Endometrium (tissue), 2 donors: ENCODE results near the gene ITCH.
"Not testable (repeated sequence)": the region's sequence is repeated elsewhere in the genome, so short reads cannot be mapped to it uniquely, and the experiment has no call there.

ENCODE experiments used
- FAIRE-seq: peaks from 2 replicates; lab custom pipeline; 2012; peaks lifted over from hg19 to GRCh38; lab: Jason Lieb, UNC
- donor health status: control.
- donor health status: control.

ITCH gene

DNA sequence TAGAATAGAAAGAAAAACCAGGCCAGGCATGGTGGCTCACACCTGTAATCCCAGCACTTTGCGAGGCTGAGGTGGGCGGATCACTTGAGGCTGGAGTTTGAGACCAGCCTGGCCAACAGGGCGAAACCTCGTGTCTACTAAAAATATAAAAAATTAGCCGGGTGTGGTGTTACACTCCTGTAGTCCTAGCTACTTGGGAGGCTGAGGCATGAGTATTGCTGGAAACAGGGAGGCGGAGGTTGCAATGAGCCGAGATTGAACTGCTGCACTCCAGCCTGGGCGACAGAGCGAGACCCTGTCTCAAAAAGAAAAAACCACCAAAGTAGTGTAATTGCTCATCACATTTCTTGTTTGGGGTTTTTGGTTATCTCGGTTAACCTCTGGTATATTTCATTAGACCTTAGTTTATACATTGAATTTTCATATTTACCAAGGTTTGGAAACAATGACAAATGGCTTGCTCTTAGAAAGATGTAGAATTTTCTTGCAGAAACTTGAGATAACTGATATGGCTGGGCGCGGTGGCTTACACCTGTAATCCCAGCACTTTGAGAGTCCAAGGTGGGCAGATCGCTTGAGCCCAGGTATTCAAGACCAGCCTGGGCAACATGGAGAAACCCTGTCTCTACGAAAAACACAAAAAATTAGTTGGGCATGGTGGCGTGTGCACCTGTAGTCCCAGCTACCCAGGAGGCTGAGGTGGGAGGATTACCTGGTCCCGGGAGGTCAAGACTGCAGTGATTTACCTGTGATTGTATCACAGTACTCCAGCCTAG, 14.2 kb downstream of the ITCH start:
- FAIRE-seq, result no peak

DNA sequence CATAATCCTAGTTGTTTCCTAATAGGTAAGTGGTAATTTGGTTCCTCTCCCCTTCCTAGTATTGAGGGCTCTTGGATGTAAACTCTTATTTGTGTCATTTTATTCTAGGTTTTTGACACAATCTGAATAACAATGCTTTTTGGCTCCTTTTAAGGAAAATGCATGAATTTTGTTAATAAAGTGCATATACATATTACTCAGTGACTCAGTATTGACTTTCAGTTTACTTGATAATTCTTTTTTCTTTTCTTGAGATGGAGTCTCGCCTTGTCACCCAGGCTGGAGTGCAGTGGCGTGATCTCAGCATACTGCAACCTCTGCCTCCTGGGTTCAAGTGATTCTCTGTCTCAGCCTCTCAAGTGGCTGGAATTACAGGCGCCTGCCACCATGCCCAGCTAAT, 19.1 kb downstream of the ITCH start:
- no peak for FAIRE-seq

DNA sequence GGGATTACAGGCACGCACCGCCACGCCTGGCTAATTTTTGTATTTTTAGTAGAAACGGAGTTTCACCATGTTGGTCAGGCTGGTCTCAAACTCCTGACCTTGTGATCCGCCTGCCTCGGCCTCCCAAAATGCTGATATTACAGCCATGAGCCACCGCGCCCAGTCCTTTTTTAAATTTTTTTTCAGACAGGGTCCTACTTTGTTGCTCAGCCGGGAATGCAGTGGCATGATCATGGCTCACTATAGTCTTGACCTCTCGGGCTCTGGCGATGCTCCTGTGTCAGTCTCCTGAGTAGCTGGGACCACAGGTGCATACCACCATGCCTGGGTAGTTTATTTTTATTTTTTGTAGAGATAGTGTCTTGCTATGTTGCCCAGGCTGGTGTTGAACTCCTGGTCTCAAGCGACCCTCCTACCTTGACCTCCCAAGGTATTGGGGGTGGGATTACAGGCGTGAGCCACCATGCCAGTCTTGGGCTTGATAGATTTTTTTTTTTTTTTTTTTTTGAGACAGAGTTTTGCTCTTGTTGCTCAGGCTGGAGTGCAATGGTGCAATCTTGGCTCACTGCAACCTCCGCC, 19.9 kb downstream of the ITCH start:
- not testable (repeated sequence) for FAIRE-seq

DNA sequence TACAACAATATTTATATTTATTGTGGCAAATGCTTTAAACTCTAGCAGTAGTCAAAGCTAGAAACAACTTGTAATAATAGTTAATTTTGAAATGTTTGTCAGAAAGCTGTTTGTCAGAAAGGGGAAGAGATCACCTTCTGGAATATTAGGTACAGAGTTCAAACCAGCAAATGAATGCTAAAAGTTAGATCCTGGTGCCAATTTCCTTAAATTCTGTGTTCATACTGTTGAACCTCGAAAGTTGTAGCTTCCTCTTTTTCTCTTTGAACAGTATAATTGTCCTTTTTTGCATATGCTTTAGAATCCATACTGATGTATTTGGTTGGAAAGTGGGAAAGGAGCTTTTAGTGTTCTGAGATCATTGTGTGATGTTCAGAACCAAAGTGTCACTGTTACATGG, 22.4 kb downstream of the ITCH start:
- no peak for FAIRE-seq

DNA sequence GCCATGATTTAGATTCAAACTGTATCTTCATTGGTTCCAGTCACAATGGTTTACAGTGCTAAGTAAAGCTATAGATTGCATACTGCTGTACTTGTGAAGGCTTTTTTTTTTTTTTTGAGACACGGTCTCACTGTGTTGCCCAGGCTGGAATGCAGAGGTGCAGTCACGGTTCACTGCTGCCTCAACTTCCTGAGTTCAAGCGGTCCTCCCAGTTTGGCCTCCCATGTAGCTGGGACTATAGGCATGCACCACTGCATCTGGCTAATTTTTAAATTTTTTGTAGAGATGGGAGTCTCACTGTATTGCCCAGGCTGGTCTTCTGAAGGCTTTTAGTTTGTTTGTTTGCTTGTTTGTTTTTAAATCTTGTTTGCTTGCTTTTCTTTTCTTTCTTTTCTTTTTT, 24.9 kb downstream of the ITCH start:
- no peak for FAIRE-seq

DNA sequence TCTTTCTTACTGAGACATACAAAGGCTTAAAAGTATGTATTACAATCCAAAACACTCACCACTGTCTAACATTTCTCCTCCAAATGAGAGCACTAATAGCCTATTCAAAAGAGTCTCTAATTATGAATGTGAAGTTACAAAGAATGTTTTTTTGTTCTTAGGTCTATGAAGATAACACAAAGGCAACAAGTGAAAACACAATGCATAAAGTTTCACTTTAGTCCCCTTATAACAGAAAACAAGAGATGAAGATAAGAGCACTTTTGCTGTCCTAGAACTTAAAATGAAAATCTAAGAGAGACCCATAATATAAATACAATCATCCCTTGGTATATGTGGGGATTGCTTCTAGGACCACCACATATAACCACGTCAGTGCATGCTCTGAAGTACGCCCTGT, 25.6 kb downstream of the ITCH start:
- FAIRE-seq, result no peak

DNA sequence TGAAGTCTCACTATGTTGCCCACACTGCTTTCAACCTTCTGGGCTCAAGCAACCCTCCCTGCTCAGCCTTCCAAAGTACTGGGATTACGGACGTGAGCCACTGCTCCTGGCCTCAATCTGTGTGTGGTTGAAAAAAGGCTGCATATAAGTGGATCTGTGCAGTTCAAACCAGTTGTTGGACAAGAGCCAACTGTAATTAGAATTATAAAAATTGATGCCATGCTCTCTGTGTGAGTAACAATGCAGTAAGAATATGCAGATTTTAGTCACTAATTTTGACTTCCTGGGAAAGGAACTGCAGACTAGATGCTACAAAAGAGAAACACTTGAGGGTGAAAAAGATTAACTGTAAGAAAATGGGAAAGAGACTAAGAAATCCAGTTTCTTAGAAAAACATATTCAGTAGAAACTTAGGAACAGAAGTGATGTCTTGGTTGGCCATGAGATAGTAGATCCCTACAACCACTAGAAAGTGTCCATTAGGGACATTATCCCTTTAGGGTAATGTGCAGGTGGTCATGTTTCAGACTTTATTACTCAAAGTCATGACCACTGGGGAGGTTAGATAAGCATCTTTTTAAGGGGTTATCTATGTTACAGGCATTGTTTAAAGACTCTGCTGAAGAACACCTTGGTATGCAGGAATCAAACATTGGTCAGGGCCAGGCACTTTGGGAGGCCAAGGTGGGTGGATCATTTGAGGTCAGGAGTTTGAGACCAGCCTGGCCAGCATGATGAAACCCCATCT, 26.3 kb downstream of the ITCH start:
- no peak for FAIRE-seq

DNA sequence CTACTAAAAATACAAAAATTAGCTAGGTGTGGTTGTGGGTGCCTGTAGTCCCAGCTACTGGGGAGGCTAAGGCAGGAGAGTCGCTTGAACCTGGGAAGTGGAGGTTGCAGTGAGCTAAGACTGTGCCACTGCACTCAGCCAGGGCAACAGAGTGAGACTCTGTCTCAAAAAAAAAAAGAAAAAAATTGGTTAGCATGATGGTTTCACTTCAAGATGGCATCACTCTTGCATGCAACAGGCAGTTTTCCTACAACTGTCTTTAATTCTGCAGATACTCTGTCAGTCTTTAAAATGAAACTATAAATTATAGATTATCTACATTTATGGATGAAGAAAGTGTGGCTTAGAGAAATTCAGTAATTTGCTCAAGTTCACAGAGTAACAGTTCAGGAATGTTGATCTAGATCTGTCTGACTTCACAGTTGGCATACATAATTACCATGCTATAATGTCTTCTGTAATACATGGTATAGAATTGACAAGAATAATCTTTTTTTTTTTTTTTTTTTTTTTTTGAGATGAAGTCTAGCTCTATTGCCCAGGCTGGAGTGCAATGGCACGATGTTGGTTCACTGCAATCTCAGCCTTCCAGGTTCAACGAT, 27.0 kb downstream of the ITCH start:
- FAIRE-seq, result no peak

DNA sequence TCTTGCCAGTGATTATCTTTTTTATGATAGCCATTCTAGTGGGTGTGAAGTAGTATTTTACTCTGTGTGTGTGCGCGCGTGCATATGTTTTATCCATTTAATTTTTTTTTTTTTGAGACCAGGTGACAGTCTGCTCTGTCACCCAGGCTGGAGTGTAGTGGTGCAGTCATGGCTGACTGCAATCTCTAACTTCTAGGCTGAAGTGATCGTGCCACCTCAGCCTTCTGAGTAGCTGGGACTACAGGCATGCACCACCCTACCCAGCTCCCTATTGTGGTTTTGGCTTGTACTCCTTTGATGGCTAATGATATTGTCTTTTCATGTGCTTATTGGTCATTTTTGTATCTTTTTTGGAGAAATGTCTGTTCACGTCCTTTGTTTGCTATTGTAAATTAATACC, 33.3 kb downstream of the ITCH start:
- no peak for FAIRE-seq

DNA sequence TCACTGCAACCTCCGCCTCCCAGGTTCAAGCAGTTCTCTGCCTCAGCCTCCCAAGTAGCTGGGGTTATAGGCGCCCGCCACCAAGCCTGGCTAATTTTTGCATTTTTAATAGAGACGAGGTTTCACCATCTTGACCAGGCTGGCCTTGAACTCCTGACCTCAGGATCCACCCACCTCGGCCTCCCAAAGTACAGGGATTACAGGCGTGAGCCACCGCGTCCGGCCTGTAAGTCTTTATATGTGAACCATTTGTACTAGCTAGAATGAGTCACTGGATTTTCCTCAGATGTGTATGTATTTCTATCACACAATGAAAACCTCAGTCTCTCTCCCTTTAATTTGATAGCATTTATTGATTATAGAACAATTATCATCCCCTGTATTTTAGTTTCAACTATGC, 34.0 kb downstream of the ITCH start:
- no peak for FAIRE-seq

DNA sequence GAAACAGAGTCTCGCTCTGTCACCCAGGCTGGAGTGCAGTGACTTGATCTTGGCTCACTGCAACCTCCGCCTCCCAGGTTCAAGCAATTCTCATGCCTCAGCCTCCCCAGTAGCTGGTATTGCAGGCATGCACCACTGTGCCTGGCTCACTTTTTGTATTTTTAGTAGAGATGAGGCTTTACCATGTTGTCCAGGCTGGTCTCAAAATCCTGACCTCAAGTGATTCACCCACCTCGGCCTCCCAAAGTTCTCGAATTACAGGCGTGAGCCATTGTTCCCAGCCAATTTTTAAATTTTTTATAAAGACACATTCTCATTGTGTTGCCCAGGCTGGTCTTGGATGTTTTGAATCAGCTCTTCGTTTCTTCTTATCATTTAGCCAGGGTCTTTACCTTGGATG, 37.7 kb downstream of the ITCH start:
- not testable (repeated sequence) for FAIRE-seq

DNA sequence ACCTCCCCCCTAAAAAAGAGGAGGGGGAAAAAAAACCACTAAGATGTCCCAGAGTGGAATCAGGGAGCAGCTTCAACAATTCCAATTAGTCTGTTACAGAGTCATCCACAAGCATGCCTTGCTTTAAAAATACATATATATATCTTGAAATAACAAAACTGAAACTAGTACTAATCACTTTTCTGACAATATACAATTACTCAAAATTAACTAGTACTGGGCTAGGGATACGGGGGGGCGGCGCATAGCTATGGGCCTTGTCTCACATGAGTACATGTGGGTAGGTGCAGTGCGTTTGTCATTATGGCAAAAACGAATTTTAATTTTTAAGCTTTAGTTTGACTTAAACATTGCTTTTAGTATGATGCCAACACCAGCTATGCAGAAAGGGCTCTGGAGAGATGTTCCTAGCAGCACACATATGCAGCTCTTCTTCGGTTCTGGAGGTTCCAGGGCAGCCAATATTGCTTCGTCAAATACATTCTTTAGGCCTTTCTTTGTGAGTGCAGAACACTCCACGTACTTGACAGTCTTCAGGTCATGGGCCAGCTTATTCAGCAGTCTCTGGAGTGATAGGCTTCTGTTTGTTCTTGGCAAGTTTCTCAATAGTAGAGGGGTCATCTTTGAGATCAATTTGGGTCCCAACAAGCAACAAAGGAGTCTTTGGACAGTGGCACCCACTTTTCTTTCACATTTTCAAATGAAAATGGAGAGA, 38.8 kb downstream of the ITCH start:
- no peak for FAIRE-seq

DNA sequence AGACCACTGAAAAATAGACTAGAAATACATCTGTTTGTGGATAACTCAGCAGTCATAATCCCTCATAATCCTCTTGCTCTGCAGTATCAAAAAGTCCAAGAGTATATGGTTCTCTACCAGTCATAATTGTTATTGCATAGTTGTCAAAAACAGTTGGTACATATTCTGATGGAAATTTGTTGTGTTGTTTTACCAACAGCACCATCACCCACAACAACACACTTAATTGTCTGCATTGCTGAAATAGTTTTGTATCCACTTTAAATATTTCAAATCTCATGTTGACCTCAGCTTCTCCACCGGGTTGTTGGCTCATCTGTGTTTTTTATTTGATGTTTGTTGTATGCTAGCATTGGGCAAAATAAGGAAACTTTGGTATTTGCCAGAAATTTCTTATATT, 39.4 kb downstream of the ITCH start:
- FAIRE-seq, result no peak

DNA sequence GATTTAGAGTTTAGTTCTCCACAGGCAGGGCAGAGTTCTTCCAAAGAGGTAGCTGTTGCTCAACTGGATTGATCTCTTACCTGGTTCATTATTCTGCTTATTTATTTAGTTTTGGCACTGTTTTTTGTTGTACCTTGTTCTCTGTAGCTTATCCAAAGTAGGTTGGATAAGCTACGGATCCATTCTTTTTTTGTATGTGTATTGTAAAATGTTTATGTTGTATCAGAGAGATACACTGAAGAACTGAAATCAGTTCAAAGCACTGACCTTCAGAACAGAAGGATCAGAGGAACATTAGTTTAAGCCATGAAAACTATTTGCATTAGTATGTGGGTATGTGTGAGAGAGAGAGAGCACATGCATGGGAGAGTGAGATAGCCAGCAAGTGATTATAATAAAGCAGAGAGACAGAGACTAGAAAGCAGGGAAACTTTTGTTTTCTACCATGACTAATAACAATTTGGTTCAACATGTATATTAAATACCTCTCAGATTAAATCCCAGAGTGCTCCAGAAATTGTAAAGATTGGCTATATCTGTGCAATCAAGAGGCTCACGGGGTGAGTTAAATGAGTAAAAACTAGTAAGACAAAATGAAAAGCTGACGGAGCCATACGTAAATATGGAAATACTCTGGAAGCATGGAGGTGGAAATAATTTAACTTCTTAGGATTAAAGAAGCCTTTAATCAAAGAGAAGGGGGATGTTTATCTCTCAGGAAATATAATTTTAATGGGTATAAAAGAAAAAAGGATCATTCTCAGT, 40.2 kb downstream of the ITCH start:
- FAIRE-seq, result no peak

DNA sequence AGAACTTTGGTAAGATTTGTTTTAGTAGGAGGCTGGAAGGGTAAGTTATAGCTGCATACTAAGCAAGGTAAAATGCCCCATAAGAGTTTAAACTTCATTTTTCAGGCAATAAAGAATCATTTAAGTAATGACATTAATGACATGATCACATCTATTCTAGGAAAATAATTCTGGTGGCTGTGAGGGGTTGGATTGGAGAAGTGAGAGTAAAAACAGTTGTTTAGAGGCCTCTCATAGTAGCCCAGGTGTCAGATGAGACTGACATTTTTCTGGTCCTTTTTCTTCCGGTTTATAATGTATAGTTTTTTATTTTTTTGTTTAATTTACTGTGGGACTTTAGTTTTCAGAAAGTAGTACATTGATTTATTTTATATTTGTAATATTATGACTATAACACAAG, 40.8 kb downstream of the ITCH start:
- FAIRE-seq, result no peak

DNA sequence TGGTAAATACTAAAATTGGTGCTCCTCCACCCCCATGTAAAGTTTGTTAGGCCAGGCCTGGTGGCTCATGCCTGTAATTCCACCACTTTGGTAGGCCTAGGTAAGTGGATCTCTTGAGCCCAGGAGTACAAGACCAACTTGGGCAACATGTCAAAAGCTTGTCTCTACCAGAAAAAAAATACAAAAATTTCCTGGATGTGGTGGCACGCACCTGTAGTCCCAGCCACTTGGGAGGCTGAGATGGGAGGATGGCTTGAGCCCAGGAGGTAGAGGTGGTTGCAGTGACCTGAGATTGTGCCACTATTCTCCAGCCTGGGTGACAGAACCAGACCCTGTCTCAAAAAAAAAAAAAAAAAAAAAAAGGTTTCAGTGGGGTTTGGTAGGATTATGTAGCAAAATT, 41.7 kb downstream of the ITCH start:
- FAIRE-seq, result no peak

DNA sequence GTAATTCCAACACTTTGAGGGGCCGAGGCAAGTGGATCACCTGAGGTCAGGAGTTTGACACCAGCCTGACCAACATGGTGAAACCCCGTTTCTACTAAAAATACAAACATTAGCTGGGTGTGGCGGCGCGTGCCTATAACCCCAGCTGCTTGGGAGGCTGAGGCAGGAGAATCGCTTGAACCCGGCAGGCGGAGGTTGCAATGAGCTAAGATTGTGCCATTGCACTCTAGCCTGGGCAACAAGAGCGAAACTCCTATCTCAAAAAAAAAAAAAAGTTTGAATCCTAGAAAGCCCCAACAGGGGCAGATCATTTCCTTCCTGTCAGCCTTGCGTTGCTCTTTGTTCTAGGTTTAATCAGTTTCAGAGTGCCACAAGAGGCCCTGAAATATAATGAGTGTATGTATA, 42.2 kb downstream of the ITCH start:
- FAIRE-seq, result not testable (repeated sequence)

DNA sequence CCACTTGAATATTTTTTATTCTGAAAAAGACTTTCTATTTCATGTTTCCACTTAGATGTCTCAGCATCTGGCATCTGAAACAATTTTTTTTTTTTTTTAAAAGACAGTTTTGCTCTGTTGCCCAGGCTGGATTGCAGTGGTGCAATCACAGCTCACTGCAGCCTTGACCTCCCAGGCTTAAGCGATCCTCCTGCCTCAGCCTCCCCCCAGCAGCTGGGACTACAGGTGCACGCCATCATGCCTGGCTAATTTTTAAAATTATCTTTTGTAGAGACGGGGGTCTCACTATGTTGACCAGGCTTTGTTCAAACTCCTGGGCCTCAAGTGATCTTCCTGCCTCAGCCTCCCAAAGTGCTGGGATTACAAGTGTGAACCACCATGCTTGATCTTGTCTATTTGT, 42.9 kb downstream of the ITCH start:
- not testable (repeated sequence) for FAIRE-seq

DNA sequence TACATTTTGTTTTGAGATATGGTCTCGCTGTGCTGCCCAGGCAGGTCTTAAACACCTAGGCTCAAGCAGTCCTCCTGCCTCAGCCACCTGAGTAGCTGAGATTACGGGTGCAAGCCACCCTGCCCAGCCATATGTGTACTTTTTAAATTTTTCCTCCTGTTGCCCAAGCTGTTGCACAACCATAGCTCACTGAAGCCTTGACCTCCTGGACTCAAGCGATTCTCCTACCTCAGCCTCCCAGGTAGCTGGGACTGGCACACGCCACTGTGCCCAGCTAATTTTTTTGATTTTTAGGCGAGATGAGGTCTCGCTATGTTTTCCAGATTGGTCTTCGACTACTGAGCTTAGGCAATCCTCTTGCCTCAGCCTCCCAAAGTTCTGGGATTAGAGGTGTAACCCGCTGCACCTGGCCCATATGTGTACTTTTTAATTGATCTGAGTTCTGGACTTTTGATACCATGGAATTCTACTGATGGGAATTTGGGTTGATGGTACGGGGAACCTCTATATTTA, 44.9 kb downstream of the ITCH start:
- no peak for FAIRE-seq

DNA sequence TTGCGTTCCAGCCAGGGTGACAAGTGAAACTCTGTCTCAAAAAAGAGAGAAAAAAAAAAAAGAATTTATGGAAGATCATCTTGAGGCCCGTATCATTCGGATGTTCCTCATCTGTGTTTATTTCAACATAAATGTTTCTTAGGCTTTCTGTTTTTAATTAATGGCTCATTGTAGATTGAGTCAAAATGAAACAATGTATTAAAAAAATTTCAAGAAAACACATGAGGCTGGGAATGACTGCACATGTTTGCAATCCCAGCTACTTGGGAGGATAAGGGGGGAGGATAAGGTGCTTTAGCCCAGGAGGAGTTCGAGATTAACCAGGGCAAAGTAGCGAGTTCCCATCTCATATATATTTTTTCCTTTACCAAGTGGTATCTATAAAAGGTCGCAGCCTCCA, 47.3 kb downstream of the ITCH start:
- peak; percentile 54 for FAIRE-seq

DNA sequence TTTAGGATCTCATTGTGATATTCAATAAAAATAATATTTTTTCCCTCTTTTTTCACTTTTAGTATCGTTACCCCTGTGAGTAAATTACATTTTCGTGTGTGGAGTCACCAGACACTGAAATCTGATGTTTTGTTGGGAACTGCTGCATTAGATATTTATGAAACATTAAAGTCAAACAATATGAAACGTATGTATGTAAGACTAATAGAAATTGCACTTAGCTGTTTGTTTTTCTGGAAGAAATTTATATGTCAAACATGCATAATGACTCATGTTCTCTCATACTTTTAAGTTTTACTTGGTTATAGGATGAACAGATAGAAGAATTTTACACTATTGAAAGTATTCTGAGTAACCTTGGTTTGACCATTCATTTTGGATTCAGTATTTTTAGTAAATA, 49.4 kb downstream of the ITCH start:
- no peak for FAIRE-seq
